ENCODE results near the gene STXBP3.

GRCh38 chr1:108749081-108749480 lies 2.6 kb downstream of the STXBP3 start:
- TF ChIP-seq CTCF (conservative IDR thresholded peaks at IDR 0.05; ENCODE audit: low read depth, low read length) (no peak), EZH2 (IDR thresholded peaks at IDR 0.05; ENCODE audit: borderline replicate concordance, low read depth, low read length, poor library complexity, severe bottlenecking) (no peak)

Measured in A673 (cell line).